HepG2 (cell line): ENCODE data around the gene PHYH. TPM values are rescaled to one million over a fixed set of nuclear protein-coding genes. Genes with fewer than 3 reads are reported as not detected.
A peak's percentile ranks its signal among the peaks of the same experiment; 100 is the strongest.

ENCODE experiments used
- AKNA ChIP-seq: sonication (generic); formaldehyde crosslinking; IDR thresholded peaks from 2 replicates; pipeline ENCODE4 v1.4.0; 2020; ENCODE audit warnings: missing genetic modification reagents, borderline replicate concordance
- ARNT2 ChIP-seq: sonication (generic); formaldehyde crosslinking; IDR thresholded peaks from 2 replicates; pipeline ENCODE4 v1.8.0; 2022; ENCODE audit warnings: mild to moderate bottlenecking, low read depth, missing genetic modification reagents, moderate library complexity
- DBP ChIP-seq: sonication (generic); formaldehyde crosslinking; IDR thresholded peaks from 2 replicates; pipeline ENCODE4 v1.4.0; 2020; ENCODE audit warnings: missing genetic modification reagents; ENCODE audit errors: not compliant biosample characterization
- ETV5 ChIP-seq: IDR thresholded peaks from 2 replicates; pipeline ENCODE4 v1.6.1; 2018; ENCODE audit warnings: missing biosample characterization, missing genetic modification reagents, inconsistent platforms, borderline replicate concordance
- FOXC1 ChIP-seq: sonication (generic); formaldehyde crosslinking; IDR thresholded peaks from 2 replicates; pipeline ENCODE4 v1.8.0; 2022; ENCODE audit warnings: mild to moderate bottlenecking, missing genetic modification reagents, borderline replicate concordance
- IRF1 ChIP-seq: sonication (generic); formaldehyde crosslinking; IDR thresholded peaks from 2 replicates; pipeline ENCODE4 v1.4.0; 2020; ENCODE audit warnings: low read depth, mild to moderate bottlenecking, missing genetic modification reagents
- MED13 ChIP-seq: sonication (generic); formaldehyde crosslinking; IDR thresholded peaks from 2 replicates; pipeline ENCODE4 v1.5.0; 2020; ENCODE audit warnings: missing genetic modification reagents
- MYNN ChIP-seq: sonication (generic); formaldehyde crosslinking; IDR thresholded peaks from 2 replicates; pipeline ENCODE4 v1.4.0; 2020; ENCODE audit warnings: mild to moderate bottlenecking, low read depth, missing genetic modification reagents
- PLRG1 ChIP-seq: fragments of 450-650 bp; conservative IDR thresholded peaks from 2 replicates; pipeline ENCODE4 v1.6.1; 2016
- POLR2AphosphoS2 ChIP-seq: IDR thresholded peaks from 2 replicates; pipeline ENCODE4 v1.6.1; 2011; ENCODE audit warnings: low read depth, low read length, improper control_type of control experiment
- RNF2 ChIP-seq: fragments of 450-650 bp; conservative IDR thresholded peaks from 2 replicates; pipeline ENCODE4 v1.6.1; 2016; ENCODE audit warnings: low read depth
- SRY ChIP-seq: sonication (generic); formaldehyde crosslinking; IDR thresholded peaks from 2 replicates; pipeline ENCODE4 v1.8.0; 2022; ENCODE audit warnings: mild to moderate bottlenecking, missing genetic modification reagents
- STAG1 ChIP-seq: sonication (generic); formaldehyde crosslinking; IDR thresholded peaks from 2 replicates; pipeline ENCODE4 v1.4.0; 2020; ENCODE audit warnings: missing genetic modification reagents
- TARDBP ChIP-seq: sonication (generic); formaldehyde crosslinking; IDR thresholded peaks from 2 replicates; pipeline ENCODE4 v1.8.0; 2022; ENCODE audit warnings: mild to moderate bottlenecking, missing genetic modification reagents
- TGIF2 ChIP-seq: IDR thresholded peaks from 2 replicates; pipeline ENCODE4 v1.6.1; 2016; ENCODE audit warnings: control low read depth, missing compliant biosample characterization
- ZBTB10 ChIP-seq: sonication (generic); formaldehyde crosslinking; IDR thresholded peaks from 2 replicates; pipeline ENCODE4 v1.4.0; 2020; ENCODE audit warnings: missing genetic modification reagents, borderline replicate concordance
- ZNF274 ChIP-seq: sonication (generic); formaldehyde crosslinking; IDR thresholded peaks from 2 replicates; pipeline ENCODE4 v1.5.1; 2020; ENCODE audit warnings: mild to moderate bottlenecking, missing genetic modification reagents
- ZNF761 ChIP-seq: sonication (generic); formaldehyde crosslinking; conservative IDR thresholded peaks from 2 replicates; pipeline ENCODE4 v1.4.0; 2020; ENCODE audit warnings: mild to moderate bottlenecking, missing genetic modification reagents
- ZNF891 ChIP-seq: sonication (generic); formaldehyde crosslinking; IDR thresholded peaks from 2 replicates; pipeline ENCODE4 v1.5.0; 2020; ENCODE audit warnings: mild to moderate bottlenecking, missing genetic modification reagents
- polyA plus RNA-seq, 8 experiments: library from polyadenylated mRNA; depleted of rRNA in 3 of 8; stranded (reverse) in 7 of 8; unstranded in 1 of 8; fragments of >200 nt; fragmentation: Illumina TruSeq in 4 of 8; extraction: Trizol in 4 of 8; gene quantifications; 2 replicates each; pipeline versions ENCODE4 v1.2.1 to v1.2.3, GENCODE V29; 2011 to 2016; ENCODE audit warnings: low read depth in 4 of 8, missing spikeins in 1 of 8, mixed read lengths in 1 of 8; ENCODE audit not compliant: insufficient read depth in 1 of 8
- total RNA-seq, 5 experiments: library from RNA; depleted of rRNA; stranded (reverse); fragments of >200 nt; fragmentation: Illumina TruSeq; extraction: Trizol; gene quantifications; 2 replicates each; pipeline ENCODE4 v1.2.3, GENCODE V29; 2016; ENCODE audit warnings: low read depth in 1 of 5
- TF ChIP-seq, protein P1 (sequence below): IDR thresholded peaks from 2 replicates; pipeline ENCODE4 v1.6.1; 2012; ENCODE audit warnings: inconsistent platforms
- TF ChIP-seq, protein P2 (sequence below): sonication (generic); formaldehyde crosslinking; IDR thresholded peaks from 2 replicates; pipeline ENCODE4 v1.5.0; 2020; ENCODE audit warnings: missing genetic modification reagents, mild to moderate bottlenecking, borderline replicate concordance

Gene PHYH
- total and polyA plus RNA-seq, 2 of the 13 experiments (the other 11 are each of a cell fraction or from before 2014, with no cell fraction given), result 27.2 to 34.5 TPM

DNA sequence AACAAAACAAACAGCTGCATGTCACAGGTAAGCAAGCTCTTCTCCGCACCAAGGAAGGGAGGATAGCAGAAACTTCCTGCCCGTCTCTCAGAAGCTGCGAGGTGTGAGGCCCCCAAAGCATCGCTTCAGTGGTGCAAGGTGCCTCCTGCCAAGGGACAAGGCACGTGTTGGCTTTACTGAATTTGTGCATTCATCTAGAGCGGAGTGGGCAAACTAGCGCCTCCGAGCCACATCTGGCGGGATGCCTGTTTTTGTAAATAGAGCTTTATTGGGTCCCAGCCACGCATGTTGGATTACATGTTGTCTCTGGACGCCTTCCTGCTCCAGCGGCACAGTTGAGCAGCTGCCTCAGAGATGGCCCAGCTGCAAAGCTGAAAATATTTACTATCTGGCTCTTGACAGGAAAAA lies 27.7 kb downstream of the PHYH start (continued):
- TF ChIP-seq DBP (no peak), ZBTB10 (CRISPR knock-in tag) (no peak), FOXC1 (peak; percentile 58; the same call in 1 of the 2 replicates), PLRG1 (no peak), SRY (no peak), TARDBP (CRISPR knock-in tag) (no peak), POLR2AphosphoS2 (no peak), MYNN (CRISPR knock-in tag) (no peak), IRF1 (CRISPR knock-in tag) (no peak), ZNF891 (CRISPR knock-in tag) (peak; percentile 5; the same call in 1 of the 2 replicates), ZNF274 (CRISPR knock-in tag) (0 out of 2 replicates have a peak, but pooled peaks have one; percentile 16), MED13 (CRISPR knock-in tag) (no peak), RNF2 (no peak), TGIF2 (CRISPR knock-in tag) (no peak), ETV5 (no peak), ZNF761 (CRISPR knock-in tag) (no peak), STAG1 (CRISPR knock-in tag) (no peak), AKNA (CRISPR knock-in tag) (no peak), ARNT2 (CRISPR knock-in tag) (0 out of 2 replicates have a peak, but pooled peaks have one; percentile 20)
- TF ChIP-seq, protein P1, sequence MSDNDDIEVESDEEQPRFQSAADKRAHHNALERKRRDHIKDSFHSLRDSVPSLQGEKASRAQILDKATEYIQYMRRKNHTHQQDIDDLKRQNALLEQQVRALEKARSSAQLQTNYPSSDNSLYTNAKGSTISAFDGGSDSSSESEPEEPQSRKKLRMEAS, result peak; percentile 70
- TF ChIP-seq, protein P2, sequence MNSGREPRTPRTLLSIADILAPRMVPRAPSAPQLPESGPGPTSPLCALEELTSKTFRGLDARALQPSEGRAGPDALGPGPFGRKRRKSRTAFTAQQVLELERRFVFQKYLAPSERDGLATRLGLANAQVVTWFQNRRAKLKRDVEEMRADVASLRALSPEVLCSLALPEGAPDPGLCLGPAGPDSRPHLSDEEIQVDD (CRISPR knock-in tag), result peak; percentile 44; the same call in 1 of the 2 replicates
